ENCODE measurements around the gene SERPINB6.
"Not testable (repeated sequence)": the region's sequence is repeated elsewhere in the genome, so short reads cannot be mapped to it uniquely, and the experiment has no call there.

SERPINB6 gene

GRCh38 chr6:2998998-2999617 lies 27.7 kb upstream of the SERPINB6 start:
- DNase-seq: no peak

DNA sequence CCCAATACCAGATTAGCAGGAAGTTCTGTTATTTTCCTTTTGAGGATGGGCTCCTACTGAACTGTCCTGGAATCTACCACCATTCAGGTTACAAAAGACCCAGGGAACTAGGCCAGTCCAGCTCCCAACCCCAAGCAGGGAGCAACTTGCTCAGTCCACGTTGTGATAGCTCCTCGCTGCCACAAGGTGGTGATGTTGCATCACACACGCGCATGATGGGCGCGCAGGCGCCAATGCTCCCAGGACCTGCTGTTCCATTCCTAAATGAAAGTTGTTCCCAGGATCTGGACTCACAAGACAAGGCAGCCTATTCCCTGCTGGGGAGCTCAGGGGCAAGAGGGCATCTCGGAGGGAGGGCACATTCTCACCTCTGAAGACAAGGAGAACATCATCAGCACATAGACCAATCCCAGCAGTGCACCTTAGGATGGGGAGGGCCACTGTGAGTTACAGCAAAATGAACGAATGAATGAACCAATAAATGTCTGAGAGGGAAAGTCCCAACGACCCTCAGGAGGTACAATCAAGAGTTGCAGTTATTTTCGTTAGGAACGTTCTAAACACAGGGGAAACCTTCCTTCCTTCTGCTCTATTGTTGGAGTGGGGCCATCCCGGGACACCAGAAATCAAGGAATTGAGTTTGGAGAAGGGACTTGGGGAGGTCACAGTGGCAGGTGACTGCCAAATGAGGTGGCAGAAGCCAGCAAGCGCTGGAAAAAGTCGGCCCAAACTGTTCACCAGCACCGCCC lies 27.1 kb upstream of the SERPINB6 start:
- DNase-seq: not testable (repeated sequence)

GRCh38 chr6:2993755-2994317 lies 22.5 kb upstream of the SERPINB6 start:
- DNase-seq: no peak

GRCh38 chr6:2992330-2992979 lies 21.1 kb upstream of the SERPINB6 start:
- DNase-seq: no peak

GRCh38 chr6:2990932-2991506 lies 19.7 kb upstream of the SERPINB6 start:
- no peak for DNase-seq

- no peak for DNase-seq
Measured at GRCh38 chr6:2990248-2990931, 19.0 kb upstream of the SERPINB6 start.

- DNase-seq: no peak
Measured at GRCh38 chr6:2989332-2990247, 18.2 kb upstream of the SERPINB6 start.

GRCh38 chr6:2988426-2989331 lies 17.3 kb upstream of the SERPINB6 start:
- DNase-seq: peak; percentile 41

DNA sequence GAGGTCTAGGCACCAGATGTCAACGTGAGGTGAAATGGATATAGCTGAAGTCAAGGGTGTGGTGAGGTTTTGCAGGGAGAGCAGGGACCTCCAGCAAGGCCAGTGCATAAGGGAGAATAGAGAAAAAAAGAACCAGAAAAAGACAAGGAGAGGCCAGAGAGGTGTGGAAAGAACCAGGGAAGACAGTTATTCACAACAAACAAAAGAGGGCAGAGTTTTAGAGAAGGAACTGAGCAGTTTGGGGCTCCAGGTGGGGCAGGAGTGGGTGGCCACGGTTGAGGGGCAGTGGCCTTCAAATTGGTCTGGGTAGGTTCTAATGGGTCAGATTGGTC lies 16.7 kb upstream of the SERPINB6 start:
- no peak for DNase-seq

DNA sequence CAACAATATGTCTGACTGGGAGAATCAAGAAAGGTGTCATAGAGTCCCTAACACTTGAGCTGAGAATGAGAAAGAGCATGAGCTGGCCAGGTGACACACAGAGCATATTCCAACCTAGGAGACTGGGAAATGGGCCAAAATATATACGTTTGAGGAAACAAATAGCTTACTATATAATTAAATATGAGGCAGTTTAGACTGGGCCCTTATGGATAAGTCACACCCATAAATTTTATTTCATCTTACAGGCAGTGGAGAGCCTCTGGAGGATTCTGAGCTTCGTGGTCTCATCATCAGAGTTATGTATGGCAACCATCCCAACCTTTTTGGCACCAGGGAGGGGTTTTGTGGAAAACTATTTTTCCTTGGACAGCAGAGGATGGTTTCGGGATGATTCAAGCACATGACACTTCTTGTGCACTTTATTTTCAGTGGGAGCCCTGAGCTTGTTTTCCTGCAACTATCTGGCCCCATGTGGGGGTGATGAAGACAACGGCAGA lies 15.4 kb upstream of the SERPINB6 start:
- DNase-seq: no peak

GRCh38 chr6:2984738-2985406 lies 13.5 kb upstream of the SERPINB6 start:
- DNase-seq: no peak

DNA sequence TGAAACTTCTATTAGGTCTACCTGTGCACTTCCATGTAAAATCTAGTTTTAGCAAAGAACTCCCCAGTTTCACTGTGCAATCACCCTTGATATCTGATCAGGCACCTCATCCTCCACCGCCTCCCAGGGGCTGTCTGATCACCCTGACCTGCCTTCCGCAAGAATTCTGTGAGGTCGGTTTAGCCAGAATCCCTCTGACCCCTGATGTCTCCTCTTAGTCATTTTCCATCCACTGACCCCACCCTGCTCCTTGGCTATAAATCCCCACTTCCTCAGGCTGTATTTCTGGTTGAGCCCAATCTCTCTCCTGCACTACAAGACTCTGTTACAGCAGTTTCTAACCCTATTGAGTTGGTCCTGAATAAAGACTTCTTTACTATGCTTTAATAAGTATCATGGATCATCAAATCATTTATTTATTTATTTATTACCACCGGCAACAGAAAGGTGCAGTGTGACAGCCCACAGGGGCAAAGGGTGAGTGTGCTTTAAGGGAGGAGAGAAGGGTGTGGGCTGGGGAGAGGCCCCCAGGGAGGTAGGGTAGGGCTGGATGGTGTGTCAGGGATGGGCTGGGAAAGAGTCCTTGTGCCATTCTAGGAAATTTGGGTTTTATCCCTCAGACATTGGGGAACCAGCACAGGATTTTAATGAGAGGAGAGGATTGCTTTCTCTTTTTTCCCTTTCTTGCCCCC lies 11.2 kb upstream of the SERPINB6 start:
- no peak for DNase-seq

DNA sequence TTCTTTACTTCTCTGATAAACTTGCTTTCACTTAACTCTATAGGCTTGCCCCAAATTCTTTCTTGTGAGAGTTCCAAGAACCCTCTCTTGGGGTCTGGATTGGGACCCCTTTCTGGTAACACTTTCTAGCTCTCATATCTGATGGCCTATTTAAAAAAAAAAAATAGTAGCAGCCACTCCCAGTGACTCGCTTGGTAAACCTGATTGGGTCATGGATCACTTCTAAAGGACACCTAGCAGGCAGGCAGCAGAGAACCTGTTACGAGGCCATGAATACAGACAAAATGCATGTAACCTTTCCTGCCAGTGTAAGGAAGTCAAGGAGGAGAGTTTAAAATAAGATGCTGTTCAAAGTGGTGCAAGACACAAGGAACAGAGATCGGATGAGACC lies 9.1 kb upstream of the SERPINB6 start:
- no peak for DNase-seq

- no peak for DNase-seq
Measured at GRCh38 chr6:2979819-2980464, 8.6 kb upstream of the SERPINB6 start.

DNA sequence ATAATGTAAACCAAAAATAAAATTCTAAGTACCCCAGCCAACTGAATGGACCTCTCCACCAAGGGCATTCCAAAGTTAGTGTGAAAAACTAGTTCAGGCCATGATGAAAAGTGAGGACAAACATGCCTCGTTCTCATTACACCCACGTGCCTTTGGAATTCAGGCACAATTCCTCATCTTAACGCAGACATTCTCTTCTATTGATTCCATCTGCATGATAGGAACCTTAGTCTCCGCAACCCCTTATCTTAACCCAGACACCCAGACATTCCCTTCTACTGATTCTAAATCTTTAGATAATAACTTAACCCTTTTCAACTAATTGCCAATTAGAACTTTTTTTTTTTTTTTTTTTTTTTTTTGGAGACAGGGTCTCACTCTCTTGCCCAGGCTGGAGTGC lies 7.6 kb upstream of the SERPINB6 start:
- DNase-seq: no peak

GRCh38 chr6:2977799-2978590 lies 6.6 kb upstream of the SERPINB6 start:
- no peak for DNase-seq

GRCh38 chr6:2977290-2977689 lies 5.9 kb upstream of the SERPINB6 start:
- no peak for DNase-seq

DNA sequence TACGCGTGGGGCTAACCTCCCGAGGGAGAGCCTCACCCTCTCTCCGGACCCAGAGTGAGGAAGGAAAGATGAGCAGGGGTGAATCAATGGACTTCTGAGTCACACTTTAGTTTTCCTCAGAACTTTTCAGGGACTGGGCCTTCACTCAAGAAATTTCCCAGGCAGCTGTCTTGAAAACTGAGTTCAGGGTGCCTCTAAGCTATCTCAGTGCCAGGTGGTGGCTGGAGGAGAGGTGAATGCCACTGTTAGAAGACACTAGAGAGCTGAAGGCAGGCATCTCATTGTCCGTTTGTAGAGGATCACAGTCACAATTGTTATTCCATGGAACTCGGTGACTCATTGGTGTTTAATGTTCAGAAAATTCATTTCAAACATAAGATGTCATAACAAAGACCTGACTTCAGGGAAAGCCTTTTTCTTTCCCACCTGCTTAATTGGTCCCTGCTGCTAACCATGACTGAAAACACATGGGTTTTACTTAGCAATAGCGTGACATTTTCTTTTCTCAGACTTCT lies 5.3 kb upstream of the SERPINB6 start:
- no peak for DNase-seq

All from 8988T (cell line).